H1 (cell line): ENCODE data around the gene KREMEN1.

Experiments used
- ATF3 ChIP-seq: IDR thresholded peaks from 2 replicates; pipeline ENCODE4 v1.6.1; 2011; ENCODE audit warnings: low read depth, mild to moderate bottlenecking, low read length; ENCODE audit not compliant: insufficient read depth
- CEBPB ChIP-seq: IDR thresholded peaks from 2 replicates; pipeline ENCODE4 v1.6.1; 2012; ENCODE audit warnings: low read depth, low read length
- EP300 ChIP-seq, 2 experiments: IDR thresholded peaks; 1 replicate in 1 of 2; 2 replicates in 1 of 2; pipeline ENCODE4 v1.6.1; 2011 to 2012; ENCODE audit warnings: low read depth in 2 of 2, low read length in 2 of 2, mild to moderate bottlenecking in 2 of 2, borderline replicate concordance in 1 of 2, inconsistent platforms in 1 of 2, moderate library complexity in 1 of 2
- EZH2 ChIP-seq: fragments of 200-600 bp; sonication (generic); IDR thresholded peaks from 2 replicates; pipeline ENCODE4 v1.7.1; 2012; ENCODE audit warnings: low read depth, mild to moderate bottlenecking, moderate library complexity, low read length, inconsistent platforms; ENCODE audit not compliant: severe bottlenecking
- GABPA ChIP-seq: IDR thresholded peaks from 2 replicates; pipeline ENCODE4 v1.6.1; 2011; ENCODE audit warnings: mild to moderate bottlenecking, low read length, moderate library complexity, borderline replicate concordance; ENCODE audit not compliant: insufficient read depth
- POLR2AphosphoS5 ChIP-seq: IDR thresholded peaks from 2 replicates; pipeline ENCODE4 v1.6.1; 2011; ENCODE audit warnings: low read depth, low read length
- RAD21 ChIP-seq, 2 experiments: IDR thresholded peaks in 1 of 2; conservative IDR thresholded peaks in 1 of 2; 2 replicates each; pipeline ENCODE4 v1.6.1; 2011; ENCODE audit warnings: low read depth in 2 of 2, low read length in 2 of 2, improper control_type of control experiment in 1 of 2, inconsistent platforms in 1 of 2, mild to moderate bottlenecking in 1 of 2, moderate library complexity in 1 of 2
- RFX5 ChIP-seq: IDR thresholded peaks from 2 replicates; pipeline ENCODE4 v1.6.1; 2011; ENCODE audit warnings: low read depth, low read length, improper control_type of control experiment, borderline replicate concordance
- SIRT6 ChIP-seq: IDR thresholded peaks from one replicate; pipeline ENCODE4 v1.7.1; 2012; ENCODE audit warnings: low read length, inconsistent platforms
- SP1 ChIP-seq: IDR thresholded peaks from 2 replicates; pipeline ENCODE4 v1.6.1; 2011; ENCODE audit warnings: low read depth, low read length
- TAF1 ChIP-seq: IDR thresholded peaks from 2 replicates; pipeline ENCODE4 v1.6.1; 2011; ENCODE audit warnings: mild to moderate bottlenecking, low read depth, low read length
- YY1 ChIP-seq: IDR thresholded peaks from 2 replicates; pipeline ENCODE4 v1.6.1; 2011; ENCODE audit warnings: low read depth, mild to moderate bottlenecking, low read length
- TF ChIP-seq, protein P1 (sequence below), 3 experiments: IDR thresholded peaks; 1 replicate in 2 of 3; 2 replicates in 1 of 3; pipeline versions ENCODE4 v1.5.1 to v1.6.1; 2011; ENCODE audit warnings: low read length in 3 of 3, mild to moderate bottlenecking in 3 of 3, inconsistent platforms in 2 of 3, low read depth in 1 of 3, moderate library complexity in 1 of 3; ENCODE audit not compliant: insufficient read depth in 1 of 3; ENCODE audit errors: control extremely low read depth in 1 of 3
- TF ChIP-seq, protein P2 (sequence below): IDR thresholded peaks from 2 replicates; pipeline ENCODE4 v1.6.1; 2012; ENCODE audit warnings: inconsistent platforms

GRCh38 chr22:29065468-29066190, 7.2 kb upstream of the KREMEN1 start:
- no peak for TF ChIP-seq SP1
- TF ChIP-seq RAD21 (IDR thresholded peaks at IDR 0.05 in 1 of 2, conservative IDR thresholded peaks at IDR 0.05 in 1 of 2; ENCODE audit: low read depth in 2 of 2, low read length in 2 of 2): no peak
- no peak for TF ChIP-seq EP300 (IDR thresholded peaks at IDR 0.05; ENCODE audit: borderline replicate concordance in 1 of 2, low read depth in 2 of 2, low read length in 2 of 2)
- TF ChIP-seq TAF1: no peak
- TF ChIP-seq YY1: no peak
- TF ChIP-seq SIRT6: no peak
- no peak for TF ChIP-seq POLR2AphosphoS5
- TF ChIP-seq ATF3: no peak
- no peak for TF ChIP-seq GABPA
- TF ChIP-seq EZH2: no peak
- TF ChIP-seq, protein P1, sequence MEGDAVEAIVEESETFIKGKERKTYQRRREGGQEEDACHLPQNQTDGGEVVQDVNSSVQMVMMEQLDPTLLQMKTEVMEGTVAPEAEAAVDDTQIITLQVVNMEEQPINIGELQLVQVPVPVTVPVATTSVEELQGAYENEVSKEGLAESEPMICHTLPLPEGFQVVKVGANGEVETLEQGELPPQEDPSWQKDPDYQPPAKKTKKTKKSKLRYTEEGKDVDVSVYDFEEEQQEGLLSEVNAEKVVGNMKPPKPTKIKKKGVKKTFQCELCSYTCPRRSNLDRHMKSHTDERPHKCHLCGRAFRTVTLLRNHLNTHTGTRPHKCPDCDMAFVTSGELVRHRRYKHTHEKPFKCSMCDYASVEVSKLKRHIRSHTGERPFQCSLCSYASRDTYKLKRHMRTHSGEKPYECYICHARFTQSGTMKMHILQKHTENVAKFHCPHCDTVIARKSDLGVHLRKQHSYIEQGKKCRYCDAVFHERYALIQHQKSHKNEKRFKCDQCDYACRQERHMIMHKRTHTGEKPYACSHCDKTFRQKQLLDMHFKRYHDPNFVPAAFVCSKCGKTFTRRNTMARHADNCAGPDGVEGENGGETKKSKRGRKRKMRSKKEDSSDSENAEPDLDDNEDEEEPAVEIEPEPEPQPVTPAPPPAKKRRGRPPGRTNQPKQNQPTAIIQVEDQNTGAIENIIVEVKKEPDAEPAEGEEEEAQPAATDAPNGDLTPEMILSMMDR (IDR thresholded peaks at IDR 0.05; ENCODE audit: control extremely low read depth in 1 of 3, insufficient read depth in 1 of 3, low read depth in 1 of 3, low read length in 3 of 3): no peak
- no peak for TF ChIP-seq CEBPB
- TF ChIP-seq RFX5: no peak
- TF ChIP-seq, protein P2, sequence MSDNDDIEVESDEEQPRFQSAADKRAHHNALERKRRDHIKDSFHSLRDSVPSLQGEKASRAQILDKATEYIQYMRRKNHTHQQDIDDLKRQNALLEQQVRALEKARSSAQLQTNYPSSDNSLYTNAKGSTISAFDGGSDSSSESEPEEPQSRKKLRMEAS: no peak
